H1 (cell line): ENCODE measurements around the gene PLA2G15. TPM values are rescaled to one million over a fixed set of nuclear protein-coding genes. Genes with fewer than 3 reads are reported as not detected.

Source experiments
- JUND ChIP-seq: IDR thresholded peaks from 2 replicates; pipeline ENCODE4 v1.6.1; 2011; ENCODE audit warnings: mild to moderate bottlenecking, improper control_type of control experiment, low read length
- NRF1 ChIP-seq: IDR thresholded peaks from 2 replicates; pipeline ENCODE4 v1.6.1; 2011; ENCODE audit warnings: mild to moderate bottlenecking, low read depth, low read length, improper control_type of control experiment
- polyA plus RNA-seq, 7 experiments: library from polyadenylated mRNA; depleted of rRNA in 3 of 7; stranded (reverse) in 5 of 7; unstranded in 2 of 7; fragments of >200 nt in 5 of 7; fragments of 200-250 nt in 2 of 7; gene quantifications; 1 replicate in 5 of 7; 2 replicates in 1 of 7; 4 replicates in 1 of 7; pipeline versions ENCODE4 v1.2.1 to v1.2.3, GENCODE V29; 2011 to 2013; ENCODE audit warnings: missing spikeins in 2 of 7, mixed read lengths in 2 of 7
- total RNA-seq: library from RNA; stranded (reverse); fragmentation: NEBNext Ultra II Directional; extraction: Animal tissue kit (Norgen Biotek cat#: 25700); gene quantifications from 2 replicates; pipeline ENCODE4 v1.2.1, GENCODE V29; 2021
- TF ChIP-seq, protein P1 (sequence below), 3 experiments: IDR thresholded peaks; 1 replicate in 2 of 3; 2 replicates in 1 of 3; pipeline versions ENCODE4 v1.5.1 to v1.6.1; 2011; ENCODE audit warnings: low read length in 3 of 3, mild to moderate bottlenecking in 3 of 3, inconsistent platforms in 2 of 3, low read depth in 1 of 3, moderate library complexity in 1 of 3; ENCODE audit not compliant: insufficient read depth in 1 of 3; ENCODE audit errors: control extremely low read depth in 1 of 3
- TF ChIP-seq, protein P2 (sequence below): fragments of 300-600 bp; sonication (generic); IDR thresholded peaks from 2 replicates; pipeline ENCODE4 v1.7.1; 2012; ENCODE audit warnings: low read length, moderate library complexity, mild to moderate bottlenecking, inconsistent platforms; ENCODE audit not compliant: insufficient replicate concordance

Gene PLA2G15
- total and polyA plus RNA-seq, 2 of the 8 experiments (the other 6 are each of a cell fraction or from before 2014, with no cell fraction given) = 11.2 to 12.0 TPM

- TF ChIP-seq, protein P1, sequence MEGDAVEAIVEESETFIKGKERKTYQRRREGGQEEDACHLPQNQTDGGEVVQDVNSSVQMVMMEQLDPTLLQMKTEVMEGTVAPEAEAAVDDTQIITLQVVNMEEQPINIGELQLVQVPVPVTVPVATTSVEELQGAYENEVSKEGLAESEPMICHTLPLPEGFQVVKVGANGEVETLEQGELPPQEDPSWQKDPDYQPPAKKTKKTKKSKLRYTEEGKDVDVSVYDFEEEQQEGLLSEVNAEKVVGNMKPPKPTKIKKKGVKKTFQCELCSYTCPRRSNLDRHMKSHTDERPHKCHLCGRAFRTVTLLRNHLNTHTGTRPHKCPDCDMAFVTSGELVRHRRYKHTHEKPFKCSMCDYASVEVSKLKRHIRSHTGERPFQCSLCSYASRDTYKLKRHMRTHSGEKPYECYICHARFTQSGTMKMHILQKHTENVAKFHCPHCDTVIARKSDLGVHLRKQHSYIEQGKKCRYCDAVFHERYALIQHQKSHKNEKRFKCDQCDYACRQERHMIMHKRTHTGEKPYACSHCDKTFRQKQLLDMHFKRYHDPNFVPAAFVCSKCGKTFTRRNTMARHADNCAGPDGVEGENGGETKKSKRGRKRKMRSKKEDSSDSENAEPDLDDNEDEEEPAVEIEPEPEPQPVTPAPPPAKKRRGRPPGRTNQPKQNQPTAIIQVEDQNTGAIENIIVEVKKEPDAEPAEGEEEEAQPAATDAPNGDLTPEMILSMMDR (IDR thresholded peaks at IDR 0.05; ENCODE audit: control extremely low read depth in 1 of 3, insufficient read depth in 1 of 3, low read depth in 1 of 3, low read length in 3 of 3) = no peak
- no peak for TF ChIP-seq NRF1
- TF ChIP-seq JUND = no peak
- TF ChIP-seq, protein P2, sequence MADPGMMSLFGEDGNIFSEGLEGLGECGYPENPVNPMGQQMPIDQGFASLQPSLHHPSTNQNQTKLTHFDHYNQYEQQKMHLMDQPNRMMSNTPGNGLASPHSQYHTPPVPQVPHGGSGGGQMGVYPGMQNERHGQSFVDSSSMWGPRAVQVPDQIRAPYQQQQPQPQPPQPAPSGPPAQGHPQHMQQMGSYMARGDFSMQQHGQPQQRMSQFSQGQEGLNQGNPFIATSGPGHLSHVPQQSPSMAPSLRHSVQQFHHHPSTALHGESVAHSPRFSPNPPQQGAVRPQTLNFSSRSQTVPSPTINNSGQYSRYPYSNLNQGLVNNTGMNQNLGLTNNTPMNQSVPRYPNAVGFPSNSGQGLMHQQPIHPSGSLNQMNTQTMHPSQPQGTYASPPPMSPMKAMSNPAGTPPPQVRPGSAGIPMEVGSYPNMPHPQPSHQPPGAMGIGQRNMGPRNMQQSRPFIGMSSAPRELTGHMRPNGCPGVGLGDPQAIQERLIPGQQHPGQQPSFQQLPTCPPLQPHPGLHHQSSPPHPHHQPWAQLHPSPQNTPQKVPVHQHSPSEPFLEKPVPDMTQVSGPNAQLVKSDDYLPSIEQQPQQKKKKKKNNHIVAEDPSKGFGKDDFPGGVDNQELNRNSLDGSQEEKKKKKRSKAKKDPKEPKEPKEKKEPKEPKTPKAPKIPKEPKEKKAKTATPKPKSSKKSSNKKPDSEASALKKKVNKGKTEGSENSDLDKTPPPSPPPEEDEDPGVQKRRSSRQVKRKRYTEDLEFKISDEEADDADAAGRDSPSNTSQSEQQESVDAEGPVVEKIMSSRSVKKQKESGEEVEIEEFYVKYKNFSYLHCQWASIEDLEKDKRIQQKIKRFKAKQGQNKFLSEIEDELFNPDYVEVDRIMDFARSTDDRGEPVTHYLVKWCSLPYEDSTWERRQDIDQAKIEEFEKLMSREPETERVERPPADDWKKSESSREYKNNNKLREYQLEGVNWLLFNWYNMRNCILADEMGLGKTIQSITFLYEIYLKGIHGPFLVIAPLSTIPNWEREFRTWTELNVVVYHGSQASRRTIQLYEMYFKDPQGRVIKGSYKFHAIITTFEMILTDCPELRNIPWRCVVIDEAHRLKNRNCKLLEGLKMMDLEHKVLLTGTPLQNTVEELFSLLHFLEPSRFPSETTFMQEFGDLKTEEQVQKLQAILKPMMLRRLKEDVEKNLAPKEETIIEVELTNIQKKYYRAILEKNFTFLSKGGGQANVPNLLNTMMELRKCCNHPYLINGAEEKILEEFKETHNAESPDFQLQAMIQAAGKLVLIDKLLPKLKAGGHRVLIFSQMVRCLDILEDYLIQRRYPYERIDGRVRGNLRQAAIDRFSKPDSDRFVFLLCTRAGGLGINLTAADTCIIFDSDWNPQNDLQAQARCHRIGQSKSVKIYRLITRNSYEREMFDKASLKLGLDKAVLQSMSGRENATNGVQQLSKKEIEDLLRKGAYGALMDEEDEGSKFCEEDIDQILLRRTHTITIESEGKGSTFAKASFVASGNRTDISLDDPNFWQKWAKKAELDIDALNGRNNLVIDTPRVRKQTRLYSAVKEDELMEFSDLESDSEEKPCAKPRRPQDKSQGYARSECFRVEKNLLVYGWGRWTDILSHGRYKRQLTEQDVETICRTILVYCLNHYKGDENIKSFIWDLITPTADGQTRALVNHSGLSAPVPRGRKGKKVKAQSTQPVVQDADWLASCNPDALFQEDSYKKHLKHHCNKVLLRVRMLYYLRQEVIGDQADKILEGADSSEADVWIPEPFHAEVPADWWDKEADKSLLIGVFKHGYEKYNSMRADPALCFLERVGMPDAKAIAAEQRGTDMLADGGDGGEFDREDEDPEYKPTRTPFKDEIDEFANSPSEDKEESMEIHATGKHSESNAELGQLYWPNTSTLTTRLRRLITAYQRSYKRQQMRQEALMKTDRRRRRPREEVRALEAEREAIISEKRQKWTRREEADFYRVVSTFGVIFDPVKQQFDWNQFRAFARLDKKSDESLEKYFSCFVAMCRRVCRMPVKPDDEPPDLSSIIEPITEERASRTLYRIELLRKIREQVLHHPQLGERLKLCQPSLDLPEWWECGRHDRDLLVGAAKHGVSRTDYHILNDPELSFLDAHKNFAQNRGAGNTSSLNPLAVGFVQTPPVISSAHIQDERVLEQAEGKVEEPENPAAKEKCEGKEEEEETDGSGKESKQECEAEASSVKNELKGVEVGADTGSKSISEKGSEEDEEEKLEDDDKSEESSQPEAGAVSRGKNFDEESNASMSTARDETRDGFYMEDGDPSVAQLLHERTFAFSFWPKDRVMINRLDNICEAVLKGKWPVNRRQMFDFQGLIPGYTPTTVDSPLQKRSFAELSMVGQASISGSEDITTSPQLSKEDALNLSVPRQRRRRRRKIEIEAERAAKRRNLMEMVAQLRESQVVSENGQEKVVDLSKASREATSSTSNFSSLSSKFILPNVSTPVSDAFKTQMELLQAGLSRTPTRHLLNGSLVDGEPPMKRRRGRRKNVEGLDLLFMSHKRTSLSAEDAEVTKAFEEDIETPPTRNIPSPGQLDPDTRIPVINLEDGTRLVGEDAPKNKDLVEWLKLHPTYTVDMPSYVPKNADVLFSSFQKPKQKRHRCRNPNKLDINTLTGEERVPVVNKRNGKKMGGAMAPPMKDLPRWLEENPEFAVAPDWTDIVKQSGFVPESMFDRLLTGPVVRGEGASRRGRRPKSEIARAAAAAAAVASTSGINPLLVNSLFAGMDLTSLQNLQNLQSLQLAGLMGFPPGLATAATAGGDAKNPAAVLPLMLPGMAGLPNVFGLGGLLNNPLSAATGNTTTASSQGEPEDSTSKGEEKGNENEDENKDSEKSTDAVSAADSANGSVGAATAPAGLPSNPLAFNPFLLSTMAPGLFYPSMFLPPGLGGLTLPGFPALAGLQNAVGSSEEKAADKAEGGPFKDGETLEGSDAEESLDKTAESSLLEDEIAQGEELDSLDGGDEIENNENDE = no peak
These were observed 2.2 kb downstream of the PLA2G15 start (continued) for GRCh38 chr16:68247400-68247799.
